HepG2 (cell line): ENCODE measurements around the gene EOGT. TPM values are rescaled to one million over a fixed set of nuclear protein-coding genes. Genes with fewer than 3 reads are reported as not detected.

ENCODE experiments used
- ATF7 ChIP-seq, 2 experiments: fragments of 450-650 bp in 1 of 2; sonication (generic) in 1 of 2; formaldehyde crosslinking in 1 of 2; IDR thresholded peaks; 2 replicates each; pipeline versions ENCODE4 v1.4.0 to v1.6.1; 2016 to 2020; ENCODE audit warnings: antibody characterized with exemption in 1 of 2, mild to moderate bottlenecking in 1 of 2, missing genetic modification reagents in 1 of 2
- DBP ChIP-seq: sonication (generic); formaldehyde crosslinking; IDR thresholded peaks from 2 replicates; pipeline ENCODE4 v1.4.0; 2020; ENCODE audit warnings: missing genetic modification reagents; ENCODE audit errors: not compliant biosample characterization
- DRAP1 ChIP-seq: IDR thresholded peaks from 2 replicates; pipeline ENCODE4 v1.6.1; 2016; ENCODE audit warnings: missing genetic modification reagents, missing compliant biosample characterization
- FOXA1 ChIP-seq, 2 experiments: fragments of 450-650 bp in 1 of 2; sonication (generic) in 1 of 2; formaldehyde crosslinking in 1 of 2; IDR thresholded peaks; 2 replicates each; pipeline versions ENCODE4 v1.4.0 to v1.6.1; 2016 to 2020; ENCODE audit warnings: missing genetic modification reagents in 1 of 2
- KLF13 ChIP-seq: sonication (generic); formaldehyde crosslinking; IDR thresholded peaks from 2 replicates; pipeline ENCODE4 v1.4.0; 2020; ENCODE audit warnings: mild to moderate bottlenecking, missing genetic modification reagents
- MATR3 ChIP-seq: sonication (generic); formaldehyde crosslinking; IDR thresholded peaks from 2 replicates; pipeline ENCODE4 v1.4.0; 2020; ENCODE audit warnings: missing genetic modification reagents
- NFKB2 ChIP-seq: sonication (generic); formaldehyde crosslinking; IDR thresholded peaks from 2 replicates; pipeline ENCODE4 v1.4.0; 2020; ENCODE audit warnings: missing genetic modification reagents, borderline replicate concordance
- PCBP1 ChIP-seq: fragments of 200-400 bp; formaldehyde crosslinking; IDR thresholded peaks from 2 replicates; pipeline ENCODE4 v1.6.1; 2017; ENCODE audit warnings: mild to moderate bottlenecking, low read depth, low read length, borderline replicate concordance
- RBM22 ChIP-seq: fragments of 200-400 bp; formaldehyde crosslinking; optimal IDR thresholded peaks from 2 replicates; pipeline ENCODE3; 2017; ENCODE audit warnings: mild to moderate bottlenecking, low read length, moderate library complexity
- RXRB ChIP-seq: IDR thresholded peaks from 2 replicates; pipeline ENCODE4 v1.6.1; 2016; ENCODE audit warnings: borderline replicate concordance, missing genetic modification reagents, missing compliant biosample characterization
- THAP11 ChIP-seq: IDR thresholded peaks from 2 replicates; pipeline ENCODE4 v1.6.1; 2016; ENCODE audit warnings: missing biosample characterization, missing genetic modification reagents
- XRCC5 ChIP-seq: fragments of 200-400 bp; formaldehyde crosslinking; optimal IDR thresholded peaks from 2 replicates; pipeline ENCODE3; 2017; ENCODE audit warnings: mild to moderate bottlenecking, low read length
- ZBTB14 ChIP-seq: sonication (generic); formaldehyde crosslinking; IDR thresholded peaks from 2 replicates; pipeline ENCODE4 v1.4.0; 2020; ENCODE audit warnings: missing genetic modification reagents
- ZFP1 ChIP-seq: IDR thresholded peaks from 2 replicates; pipeline ENCODE4 v1.6.1; 2016
- ZNF331 ChIP-seq: sonication (generic); formaldehyde crosslinking; IDR thresholded peaks from 2 replicates; pipeline ENCODE4 v1.4.0; 2020; ENCODE audit warnings: missing genetic modification reagents
- polyA plus RNA-seq, 8 experiments: library from polyadenylated mRNA; depleted of rRNA in 3 of 8; stranded (reverse) in 7 of 8; unstranded in 1 of 8; fragments of >200 nt; fragmentation: Illumina TruSeq in 4 of 8; extraction: Trizol in 4 of 8; gene quantifications; 2 replicates each; pipeline versions ENCODE4 v1.2.1 to v1.2.3, GENCODE V29; 2011 to 2016; ENCODE audit warnings: low read depth in 4 of 8, missing spikeins in 1 of 8, mixed read lengths in 1 of 8; ENCODE audit not compliant: insufficient read depth in 1 of 8
- total RNA-seq, 5 experiments: library from RNA; depleted of rRNA; stranded (reverse); fragments of >200 nt; fragmentation: Illumina TruSeq; extraction: Trizol; gene quantifications; 2 replicates each; pipeline ENCODE4 v1.2.3, GENCODE V29; 2016; ENCODE audit warnings: low read depth in 1 of 5
- TF ChIP-seq, protein P1 (sequence below): sonication (generic); formaldehyde crosslinking; IDR thresholded peaks from 2 replicates; pipeline ENCODE4 v1.5.1; 2020; ENCODE audit warnings: mild to moderate bottlenecking, moderate library complexity, missing genetic modification reagents
- TF ChIP-seq, protein P2 (sequence below): sonication (generic); formaldehyde crosslinking; IDR thresholded peaks from 2 replicates; pipeline ENCODE4 v1.4.0; 2020; ENCODE audit warnings: mild to moderate bottlenecking, missing genetic modification reagents

The EOGT gene
- total and polyA plus RNA-seq, 2 of the 13 experiments (the other 11 are each of a cell fraction or from before 2014, with no cell fraction given): 4.5 to 18.6 TPM

DNA sequence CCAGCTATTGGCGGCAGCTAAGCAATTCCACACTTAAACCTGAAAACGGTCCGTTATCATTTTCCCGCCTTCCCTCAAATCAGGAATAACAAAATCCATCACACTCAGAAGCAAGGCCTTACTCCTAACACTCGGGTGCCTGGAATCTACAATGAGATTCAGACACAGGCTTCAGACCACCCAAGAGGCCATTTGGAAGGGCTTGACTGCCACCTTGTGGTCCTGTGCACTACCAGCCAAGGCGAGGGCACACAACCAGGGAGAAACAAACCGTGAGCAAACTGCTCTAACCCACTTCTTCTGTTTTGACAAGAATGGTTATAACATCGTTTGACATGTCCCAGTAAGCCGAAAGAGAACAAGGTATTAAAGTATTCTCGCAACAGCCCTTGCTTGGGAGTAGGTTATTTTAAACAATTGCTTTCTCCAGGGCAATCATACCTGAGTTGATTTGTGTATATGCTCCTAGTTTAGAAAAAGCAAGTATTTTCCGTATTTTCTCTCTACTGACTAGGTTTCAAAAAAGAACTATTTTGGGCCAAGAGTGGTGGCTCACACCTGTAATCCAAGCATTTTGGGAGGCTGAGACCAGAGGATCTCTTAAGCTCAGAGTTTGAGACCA, 41.0 kb downstream of the EOGT start (continued):
- no peak for TF ChIP-seq KLF13
- TF ChIP-seq DRAP1 (CRISPR knock-in tag): no peak
- TF ChIP-seq XRCC5: peak; percentile 61
- TF ChIP-seq NFKB2 (CRISPR knock-in tag): no peak
- no peak for TF ChIP-seq ZBTB14 (CRISPR knock-in tag)
- TF ChIP-seq, protein P1, sequence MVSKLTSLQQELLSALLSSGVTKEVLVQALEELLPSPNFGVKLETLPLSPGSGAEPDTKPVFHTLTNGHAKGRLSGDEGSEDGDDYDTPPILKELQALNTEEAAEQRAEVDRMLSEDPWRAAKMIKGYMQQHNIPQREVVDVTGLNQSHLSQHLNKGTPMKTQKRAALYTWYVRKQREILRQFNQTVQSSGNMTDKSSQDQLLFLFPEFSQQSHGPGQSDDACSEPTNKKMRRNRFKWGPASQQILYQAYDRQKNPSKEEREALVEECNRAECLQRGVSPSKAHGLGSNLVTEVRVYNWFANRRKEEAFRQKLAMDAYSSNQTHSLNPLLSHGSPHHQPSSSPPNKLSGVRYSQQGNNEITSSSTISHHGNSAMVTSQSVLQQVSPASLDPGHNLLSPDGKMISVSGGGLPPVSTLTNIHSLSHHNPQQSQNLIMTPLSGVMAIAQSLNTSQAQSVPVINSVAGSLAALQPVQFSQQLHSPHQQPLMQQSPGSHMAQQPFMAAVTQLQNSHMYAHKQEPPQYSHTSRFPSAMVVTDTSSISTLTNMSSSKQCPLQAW (CRISPR knock-in tag): 0 out of 2 replicates have a peak, but pooled peaks have one; percentile 28
- TF ChIP-seq DBP: no peak
- TF ChIP-seq RBM22: no peak
- 0 out of 2 replicates have a peak, but pooled peaks have one; percentile 17 for TF ChIP-seq RXRB (CRISPR knock-in tag)
- TF ChIP-seq THAP11 (CRISPR knock-in tag): no peak
- no peak for TF ChIP-seq PCBP1
- TF ChIP-seq, protein P2, sequence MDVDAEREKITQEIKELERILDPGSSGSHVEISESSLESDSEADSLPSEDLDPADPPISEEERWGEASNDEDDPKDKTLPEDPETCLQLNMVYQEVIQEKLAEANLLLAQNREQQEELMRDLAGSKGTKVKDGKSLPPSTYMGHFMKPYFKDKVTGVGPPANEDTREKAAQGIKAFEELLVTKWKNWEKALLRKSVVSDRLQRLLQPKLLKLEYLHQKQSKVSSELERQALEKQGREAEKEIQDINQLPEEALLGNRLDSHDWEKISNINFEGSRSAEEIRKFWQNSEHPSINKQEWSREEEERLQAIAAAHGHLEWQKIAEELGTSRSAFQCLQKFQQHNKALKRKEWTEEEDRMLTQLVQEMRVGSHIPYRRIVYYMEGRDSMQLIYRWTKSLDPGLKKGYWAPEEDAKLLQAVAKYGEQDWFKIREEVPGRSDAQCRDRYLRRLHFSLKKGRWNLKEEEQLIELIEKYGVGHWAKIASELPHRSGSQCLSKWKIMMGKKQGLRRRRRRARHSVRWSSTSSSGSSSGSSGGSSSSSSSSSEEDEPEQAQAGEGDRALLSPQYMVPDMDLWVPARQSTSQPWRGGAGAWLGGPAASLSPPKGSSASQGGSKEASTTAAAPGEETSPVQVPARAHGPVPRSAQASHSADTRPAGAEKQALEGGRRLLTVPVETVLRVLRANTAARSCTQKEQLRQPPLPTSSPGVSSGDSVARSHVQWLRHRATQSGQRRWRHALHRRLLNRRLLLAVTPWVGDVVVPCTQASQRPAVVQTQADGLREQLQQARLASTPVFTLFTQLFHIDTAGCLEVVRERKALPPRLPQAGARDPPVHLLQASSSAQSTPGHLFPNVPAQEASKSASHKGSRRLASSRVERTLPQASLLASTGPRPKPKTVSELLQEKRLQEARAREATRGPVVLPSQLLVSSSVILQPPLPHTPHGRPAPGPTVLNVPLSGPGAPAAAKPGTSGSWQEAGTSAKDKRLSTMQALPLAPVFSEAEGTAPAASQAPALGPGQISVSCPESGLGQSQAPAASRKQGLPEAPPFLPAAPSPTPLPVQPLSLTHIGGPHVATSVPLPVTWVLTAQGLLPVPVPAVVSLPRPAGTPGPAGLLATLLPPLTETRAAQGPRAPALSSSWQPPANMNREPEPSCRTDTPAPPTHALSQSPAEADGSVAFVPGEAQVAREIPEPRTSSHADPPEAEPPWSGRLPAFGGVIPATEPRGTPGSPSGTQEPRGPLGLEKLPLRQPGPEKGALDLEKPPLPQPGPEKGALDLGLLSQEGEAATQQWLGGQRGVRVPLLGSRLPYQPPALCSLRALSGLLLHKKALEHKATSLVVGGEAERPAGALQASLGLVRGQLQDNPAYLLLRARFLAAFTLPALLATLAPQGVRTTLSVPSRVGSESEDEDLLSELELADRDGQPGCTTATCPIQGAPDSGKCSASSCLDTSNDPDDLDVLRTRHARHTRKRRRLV (CRISPR knock-in tag): no peak
- TF ChIP-seq MATR3 (CRISPR knock-in tag): no peak
- no peak for TF ChIP-seq ZFP1 (CRISPR knock-in tag)
- TF ChIP-seq ATF7 (IDR thresholded peaks at IDR 0.05): no peak
- TF ChIP-seq ATF7 (CRISPR knock-in tag; IDR thresholded peaks at IDR 0.05): no peak
- no peak for TF ChIP-seq FOXA1 (IDR thresholded peaks at IDR 0.05)
- TF ChIP-seq FOXA1 (CRISPR knock-in tag; IDR thresholded peaks at IDR 0.05): no peak
- no peak for TF ChIP-seq ZNF331 (CRISPR knock-in tag)
